HT-29 (cell line): ENCODE data around the gene STX18. TPM values are rescaled to one million over a fixed set of nuclear protein-coding genes. Genes with fewer than 3 reads are reported as not detected.
"Not testable (repeated sequence)": the region's sequence is repeated elsewhere in the genome, so short reads cannot be mapped to it uniquely, and the experiment has no call there.

Experiments used
- DNase-seq: peaks from one replicate; pipeline ENCODE4 v3.0.0-alpha.2; 2015; ENCODE audit warnings: low spot score
- total RNA-seq: library from RNA; depleted of rRNA; stranded (reverse); fragments of >200 nt; shearing (Covaris generic); gene quantifications from 2 replicates; pipeline ENCODE4 v1.2.3, GENCODE V29; 2014; rRNA removed

Gene STX18
- total RNA-seq, result 26.0 and 26.4 TPM in 2 replicates

- DNase-seq, result peak; percentile 84
Measured at GRCh38 chr4:4541661-4542570, at the start of gene STX18. Gene STX18 (minus strand): TSS chr4:4542048. CDS start chr4:4541964, 84 bp downstream.

DNA sequence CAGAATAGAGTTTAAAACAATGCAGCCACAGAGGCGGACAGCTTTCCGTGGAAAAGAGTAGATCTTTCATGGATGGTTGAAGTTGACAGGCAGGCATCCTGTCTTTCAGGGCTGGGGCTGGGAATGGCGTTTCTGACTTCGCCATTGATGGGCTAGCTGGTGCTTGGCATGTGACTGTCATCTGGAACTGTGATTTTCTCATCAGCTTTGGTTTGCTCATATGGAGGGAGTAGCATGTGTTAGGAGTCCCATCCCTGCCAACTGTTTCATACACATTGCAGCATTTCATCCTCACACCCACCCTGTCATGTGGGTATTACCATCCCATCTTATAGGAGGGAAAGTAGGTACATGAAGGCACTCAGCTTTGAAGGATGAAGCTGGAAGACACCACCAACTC is 49.2 kb upstream of the STX18 start:
- DNase-seq, result no peak

GRCh38 chr4:4590546-4590945 is 48.7 kb upstream of the STX18 start:
- DNase-seq, result no peak

- no peak for DNase-seq
Measured at GRCh38 chr4:4585012-4585670, 43.3 kb upstream of the STX18 start.

GRCh38 chr4:4583606-4584005 is 41.8 kb upstream of the STX18 start:
- no peak for DNase-seq

- DNase-seq, result no peak
Measured at GRCh38 chr4:4582653-4583052, 40.8 kb upstream of the STX18 start.

GRCh38 chr4:4580494-4580893 is 38.6 kb upstream of the STX18 start:
- no peak for DNase-seq

GRCh38 chr4:4578981-4579380 is 37.1 kb upstream of the STX18 start:
- no peak for DNase-seq

- no peak for DNase-seq
Measured at GRCh38 chr4:4577359-4577875, 35.6 kb upstream of the STX18 start.

GRCh38 chr4:4575284-4576211 is 33.7 kb upstream of the STX18 start:
- DNase-seq, result peak; percentile 70

GRCh38 chr4:4574792-4575191 is 32.9 kb upstream of the STX18 start:
- DNase-seq, result peak; percentile 57

DNA sequence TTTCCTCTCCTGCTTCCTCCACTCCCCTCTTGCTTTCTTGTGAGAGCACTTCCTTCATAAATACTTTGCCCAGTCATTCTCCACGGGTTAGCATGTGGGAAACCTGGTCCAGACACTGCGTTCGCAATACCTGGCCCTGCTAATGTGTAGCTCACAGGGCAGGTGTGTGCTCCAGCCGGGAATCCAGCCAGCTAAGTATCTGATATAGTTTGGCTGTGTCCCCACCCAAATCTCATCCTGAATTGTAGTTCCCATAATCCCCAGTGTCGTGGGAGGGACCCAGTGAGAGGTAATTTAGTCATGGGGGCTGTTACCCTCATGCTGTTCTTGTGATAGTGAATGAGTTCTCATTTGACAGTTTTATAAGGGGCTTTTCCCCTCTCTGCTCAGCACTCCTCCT is 32.2 kb upstream of the STX18 start:
- DNase-seq, result no peak

DNA sequence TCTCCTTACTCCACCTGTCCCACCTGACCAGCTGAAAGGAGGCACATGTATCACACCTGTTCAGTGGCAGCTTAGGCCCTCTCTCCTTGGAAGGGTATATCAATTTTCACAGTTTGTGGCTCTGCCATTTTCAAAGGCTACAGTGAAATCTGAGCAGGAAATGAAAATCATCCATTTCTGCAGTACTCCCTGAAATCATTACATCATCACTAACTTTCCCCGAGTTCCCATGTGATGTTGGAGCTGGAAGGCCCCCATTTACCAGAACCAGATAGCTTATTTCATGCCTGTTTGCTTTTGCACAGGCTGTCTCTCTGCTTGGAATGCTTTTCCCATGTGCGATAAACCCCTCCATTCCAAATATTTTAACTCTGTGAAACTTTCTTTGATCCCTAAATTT is 31.0 kb upstream of the STX18 start:
- DNase-seq, result no peak

GRCh38 chr4:4569861-4570260 is 28.0 kb upstream of the STX18 start:
- DNase-seq, result not testable (repeated sequence)

- DNase-seq, result no peak
Measured at GRCh38 chr4:4568806-4569427, 27.1 kb upstream of the STX18 start.

DNA sequence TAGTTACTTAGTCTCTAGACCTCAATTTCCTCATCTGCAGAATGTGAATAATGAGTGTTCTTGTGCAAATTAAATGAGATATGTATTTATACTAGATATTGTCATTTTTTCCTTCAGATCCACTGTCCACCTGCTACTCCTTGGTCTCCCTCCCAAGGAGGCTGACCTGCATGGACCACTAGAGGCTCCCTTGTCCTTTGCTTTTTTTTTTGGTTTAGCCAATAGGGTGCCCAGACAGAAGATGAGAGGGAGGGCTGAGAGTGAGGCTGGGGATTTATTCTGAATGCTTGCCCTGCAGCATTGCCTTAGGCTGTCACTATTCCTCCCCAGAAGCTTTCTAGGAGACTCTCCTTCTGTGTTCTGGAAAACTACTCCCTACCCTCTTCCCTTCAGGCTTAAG is 24.5 kb upstream of the STX18 start:
- DNase-seq, result not testable (repeated sequence)

GRCh38 chr4:4564522-4564921 is 22.7 kb upstream of the STX18 start:
- no peak for DNase-seq

- DNase-seq, result no peak
Measured at GRCh38 chr4:4560642-4561041, 18.8 kb upstream of the STX18 start.

- DNase-seq, result no peak
Measured at GRCh38 chr4:4560136-4560535, 18.3 kb upstream of the STX18 start.

- DNase-seq, result no peak
Measured at GRCh38 chr4:4559596-4559995, 17.7 kb upstream of the STX18 start.

- DNase-seq, result no peak
Measured at GRCh38 chr4:4558881-4559280, 17.0 kb upstream of the STX18 start.
